HG02938 (cell line): Measurements from ENCODE around the gene GALNT6.

Source experiments
- ATAC-seq: cut with Tn5 transposase; IDR thresholded peaks from one replicate; pipeline ENCODE4 v1.9.1; 2021; ENCODE audit warnings: mild to moderate bottlenecking, moderate library complexity; ENCODE audit not compliant: unreplicated experiment

The GALNT6 gene

GRCh38 chr12:51391283-51392123 is at the start of gene GALNT6:
Gene GALNT6, minus strand, starts transcription at chr12:51391406. Its CDS starts 11,625 bp downstream, at chr12:51379781.
- ATAC-seq: peak; percentile 37

- ATAC-seq: no peak
Observed at GRCh38 chr12:51439330-51439729, 48.1 kb upstream of the GALNT6 start.

- no peak for ATAC-seq
Observed at GRCh38 chr12:51437431-51437830, 46.2 kb upstream of the GALNT6 start.

- no peak for ATAC-seq
Observed at GRCh38 chr12:51434305-51434704, 43.1 kb upstream of the GALNT6 start.

- ATAC-seq: no peak
Observed at GRCh38 chr12:51432921-51433320, 41.7 kb upstream of the GALNT6 start.

- no peak for ATAC-seq
Observed at GRCh38 chr12:51430196-51430895, 39.1 kb upstream of the GALNT6 start.

GRCh38 chr12:51429700-51430099 is 38.5 kb upstream of the GALNT6 start:
- ATAC-seq: no peak

GRCh38 chr12:51428256-51428655 is 37.0 kb upstream of the GALNT6 start:
- no peak for ATAC-seq

GRCh38 chr12:51424662-51425539 is 33.7 kb upstream of the GALNT6 start, which contains the start of gene SLC4A8:
Gene SLC4A8, plus strand, starts transcription at chr12:51424831. Its CDS starts 157 bp downstream, at chr12:51424988.
- ATAC-seq: peak; percentile 82

- ATAC-seq: no peak
Observed at GRCh38 chr12:51424094-51424661, 33.0 kb upstream of the GALNT6 start.

- no peak for ATAC-seq
Observed at GRCh38 chr12:51421266-51421884, 30.2 kb upstream of the GALNT6 start.

GRCh38 chr12:51419425-51420193 is 28.4 kb upstream of the GALNT6 start:
- ATAC-seq: no peak

- ATAC-seq: no peak
Observed at GRCh38 chr12:51417826-51418225, 26.6 kb upstream of the GALNT6 start.

GRCh38 chr12:51415931-51416330 is 24.7 kb upstream of the GALNT6 start:
- ATAC-seq: no peak

GRCh38 chr12:51413791-51414190 is 22.6 kb upstream of the GALNT6 start:
- no peak for ATAC-seq

- no peak for ATAC-seq
Observed at GRCh38 chr12:51413149-51413548, 21.9 kb upstream of the GALNT6 start.

GRCh38 chr12:51409846-51410245 is 18.6 kb upstream of the GALNT6 start:
- ATAC-seq: no peak

- ATAC-seq: no peak
Observed at GRCh38 chr12:51407604-51408003, 16.4 kb upstream of the GALNT6 start.

- ATAC-seq: no peak
Observed at GRCh38 chr12:51406859-51407258, 15.7 kb upstream of the GALNT6 start.

- no peak for ATAC-seq
Observed at GRCh38 chr12:51406290-51406689, 15.1 kb upstream of the GALNT6 start.
